Jurkat, Clone E6-1 (cell line): Measurements from ENCODE around the gene IL21. TPM values are rescaled to one million over a fixed set of nuclear protein-coding genes. Genes with fewer than 3 reads are reported as not detected.
A peak's percentile ranks its signal among the peaks of the same experiment; 100 is the strongest.
"Not testable (repeated sequence)": the region's sequence is repeated elsewhere in the genome, so short reads cannot be mapped to it uniquely, and the experiment has no call there.

Experiments
- DNase-seq: peaks from one replicate; pipeline ENCODE4 v3.0.0-alpha.2; 2011; ENCODE audit warnings: low read depth, low spot score
- H3K4me3 ChIP-seq: 2 replicates; pipeline ENCODE4 v1.5.1; 2011; ENCODE audit warnings: mild to moderate bottlenecking, low read length, control low read depth, moderate library complexity
- polyA plus RNA-seq: library from polyadenylated mRNA; unstranded; fragments of >200 nt; gene quantifications from one replicate; pipeline ENCODE4 v1.2.1, GENCODE V29; 2012; ENCODE audit warnings: missing spikeins; ENCODE audit not compliant: insufficient read length, insufficient read depth

Gene IL21
- not detected for polyA plus RNA-seq

- no peak for DNase-seq
- no peak within 1 kb of the TSS for H3K4me3 ChIP-seq
These were observed at the start of gene IL21 for GRCh38 chr4:122621016-122621507. IL21 (minus strand) TSS chr4:122621066; CDS start chr4:122621011, 55 bp downstream.

DNA sequence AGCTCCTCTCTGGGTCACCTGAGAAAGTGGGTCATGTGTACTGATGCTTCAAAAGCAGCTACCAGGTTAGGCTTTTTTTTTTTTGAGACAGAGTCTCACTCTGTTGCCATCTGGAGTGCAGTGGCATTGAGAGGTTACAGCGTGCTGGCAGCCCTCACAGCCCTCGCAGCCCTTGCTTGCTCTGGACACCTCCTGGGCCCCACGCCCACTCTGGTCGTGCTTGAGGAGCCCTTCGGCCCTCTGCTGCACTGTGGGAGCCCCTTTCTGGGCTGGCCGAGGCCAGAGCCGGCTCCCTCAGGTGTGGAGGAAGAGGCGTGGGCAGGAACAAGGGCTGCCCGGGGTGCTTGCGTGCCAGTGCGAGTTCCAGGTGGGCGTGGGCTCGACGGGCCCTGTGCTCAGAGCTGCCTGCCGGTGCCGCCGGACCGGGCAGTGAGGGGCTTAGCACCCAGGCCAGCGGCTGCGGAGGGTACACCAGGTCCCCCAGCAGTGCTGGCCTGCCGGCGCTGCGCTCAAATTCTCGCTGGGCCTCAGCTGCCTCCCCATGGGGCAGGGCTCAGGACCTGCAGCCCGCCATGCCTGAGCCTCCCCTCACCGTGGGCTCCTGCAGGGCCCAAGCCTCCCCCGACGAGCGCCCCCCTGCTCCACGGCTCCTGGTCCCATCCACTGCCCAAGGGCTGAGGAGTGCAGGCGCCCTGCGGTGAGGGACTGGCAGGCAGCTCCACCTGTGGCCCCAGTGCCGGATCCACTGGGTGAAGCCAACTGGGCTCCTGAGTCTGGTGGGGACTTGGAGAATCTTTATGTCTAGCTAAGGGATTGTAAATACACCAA lies 49.3 kb upstream of the IL21 start:
- no peak overlapping the region for H3K4me3 ChIP-seq
- no peak for DNase-seq

GRCh38 chr4:122668241-122668640 lies 47.4 kb upstream of the IL21 start:
- no peak overlapping the region for H3K4me3 ChIP-seq
- no peak for DNase-seq

- H3K4me3 ChIP-seq: no peak overlapping the region
- DNase-seq: no peak
These were observed 45.8 kb upstream of the IL21 start for GRCh38 chr4:122666527-122667245.

DNA sequence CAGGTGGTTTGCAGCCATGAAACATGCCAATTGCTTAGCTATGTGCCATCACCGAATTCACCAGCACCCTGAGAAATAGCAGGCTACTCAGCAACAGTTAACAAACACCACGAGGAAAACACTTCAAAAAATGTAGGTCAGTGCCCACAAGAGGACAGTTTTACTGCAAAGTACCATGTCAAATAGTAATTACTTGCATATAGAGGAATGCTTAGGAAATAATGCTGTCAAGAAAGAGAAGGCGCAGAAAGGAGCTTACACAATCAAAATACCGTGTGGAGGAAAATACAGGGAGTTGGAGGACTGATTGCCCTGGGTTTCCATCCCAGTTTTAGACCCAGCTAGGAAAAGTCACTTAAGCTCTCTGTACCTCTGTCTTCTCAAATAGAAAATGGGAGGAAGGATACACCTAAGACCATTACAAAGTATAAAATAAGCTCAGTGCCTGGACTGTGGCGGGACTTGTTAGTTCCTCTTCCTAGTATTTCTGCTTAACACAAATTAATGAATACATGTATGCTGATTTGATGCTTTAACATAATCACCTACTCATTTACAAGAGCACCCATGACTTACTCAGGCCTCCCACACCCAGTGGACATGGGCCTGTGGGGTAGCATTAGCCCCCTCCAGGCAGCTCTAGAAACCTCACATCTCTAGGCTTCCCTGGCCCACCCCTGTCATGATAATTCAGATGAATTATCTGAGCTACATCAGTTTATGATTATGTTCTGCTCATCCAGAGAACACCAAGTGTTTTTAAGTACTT lies 44.5 kb upstream of the IL21 start:
- DNase-seq: no peak
- no peak overlapping the region for H3K4me3 ChIP-seq

- no peak for DNase-seq
These were observed 43.1 kb upstream of the IL21 start for GRCh38 chr4:122663814-122664610.

DNA sequence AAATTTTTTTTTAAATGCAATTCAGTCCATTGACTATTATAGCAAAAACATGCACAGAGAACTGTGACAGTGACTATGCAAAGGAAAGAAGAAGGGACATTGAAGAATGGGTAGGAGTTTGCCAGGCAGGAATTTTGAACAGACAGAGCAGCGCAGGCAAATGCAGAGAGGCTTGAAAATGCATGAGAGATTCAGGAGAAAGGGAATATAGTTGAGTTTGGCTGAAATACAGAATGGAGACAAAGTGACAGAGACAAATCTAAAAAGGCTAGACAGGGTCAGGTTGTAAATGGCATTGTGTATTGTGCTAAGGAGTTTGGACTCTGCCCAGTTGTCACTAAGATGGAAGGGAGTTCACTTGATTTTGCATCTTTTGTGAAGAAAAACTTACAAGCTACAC lies 42.4 kb upstream of the IL21 start:
- no peak for DNase-seq
- no peak overlapping the region for H3K4me3 ChIP-seq

More at GRCh38 chr4:122663814-122664610, 43.1 kb upstream of the IL21 start:
- H3K4me3 ChIP-seq: no peak overlapping the region

GRCh38 chr4:122662701-122663100 lies 41.8 kb upstream of the IL21 start:
- DNase-seq: no peak
- no peak overlapping the region for H3K4me3 ChIP-seq

GRCh38 chr4:122661176-122662160 lies 40.6 kb upstream of the IL21 start:
- DNase-seq: peak; percentile 44
- H3K4me3 ChIP-seq: no peak overlapping the region

DNA sequence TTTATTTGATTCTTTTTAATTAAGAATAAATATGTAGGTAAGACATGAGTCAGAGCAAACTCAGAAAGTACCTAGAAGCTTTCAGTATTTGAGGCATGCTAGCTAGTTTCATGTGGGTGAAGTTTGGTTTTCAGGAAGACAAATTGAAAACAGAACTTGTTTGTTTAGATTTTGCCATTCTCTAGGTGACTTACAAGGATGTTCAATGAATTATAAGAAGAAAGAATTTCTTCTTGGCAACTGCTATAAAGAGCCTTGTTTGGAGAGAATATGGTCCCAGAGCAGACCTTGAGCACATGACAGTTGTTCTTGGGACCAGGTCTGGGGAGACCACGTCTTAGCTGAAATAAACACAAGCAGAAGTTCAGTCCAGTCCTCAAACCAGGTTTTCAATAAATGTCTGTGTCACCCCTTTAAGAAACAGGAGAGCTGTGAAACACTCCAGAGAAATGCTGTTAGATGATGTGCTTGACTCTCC lies 38.0 kb upstream of the IL21 start:
- DNase-seq: no peak
- H3K4me3 ChIP-seq: no peak overlapping the region

- no peak overlapping the region for H3K4me3 ChIP-seq
- no peak for DNase-seq
These were observed 37.5 kb upstream of the IL21 start for GRCh38 chr4:122658377-122658776.

DNA sequence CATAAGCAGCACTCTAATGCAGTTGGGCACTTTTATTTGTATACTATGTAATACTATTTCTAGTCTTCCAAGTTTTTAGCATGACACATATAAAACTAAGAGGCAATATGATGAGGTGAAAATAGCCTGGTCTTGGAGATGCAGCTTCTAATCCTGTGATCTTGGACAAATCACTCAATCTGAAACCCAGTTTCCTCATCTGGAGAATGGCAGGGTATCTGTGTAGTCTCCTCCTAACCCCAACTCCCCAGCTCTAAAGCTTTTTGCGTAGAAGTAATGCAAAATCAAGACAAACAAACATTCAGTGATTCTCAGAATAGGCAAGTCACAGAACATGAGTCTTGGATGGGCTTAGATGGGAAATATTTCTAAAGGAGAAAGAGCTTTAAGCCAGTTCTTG lies 36.7 kb upstream of the IL21 start:
- DNase-seq: no peak
- H3K4me3 ChIP-seq: no peak overlapping the region

DNA sequence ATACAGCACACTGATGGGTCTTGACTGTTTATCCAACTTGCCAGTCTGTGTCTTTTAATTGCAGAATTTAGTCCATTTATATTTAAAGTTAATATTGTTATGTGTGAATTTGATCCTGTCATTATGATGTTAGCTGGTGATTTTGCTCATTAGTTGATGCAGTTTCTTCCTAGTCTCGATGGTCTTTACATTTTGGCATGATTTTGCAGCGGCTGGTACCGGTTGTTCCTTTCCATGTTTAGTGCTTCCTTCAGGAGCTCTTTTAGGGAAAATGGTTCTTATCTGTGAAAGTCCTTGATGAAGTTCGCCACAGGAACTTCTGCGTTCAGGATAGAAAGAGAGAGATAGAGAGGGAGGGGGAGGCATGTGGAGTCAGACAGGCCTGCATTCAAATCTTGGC lies 35.7 kb upstream of the IL21 start:
- DNase-seq, H3K4me3 ChIP-seq: not testable (repeated sequence)

- H3K4me3 ChIP-seq: no peak overlapping the region
- peak; percentile 67 for DNase-seq
These were observed 31.5 kb upstream of the IL21 start for GRCh38 chr4:122652379-122652778.

- no peak overlapping the region for H3K4me3 ChIP-seq
These were observed 29.3 kb upstream of the IL21 start for GRCh38 chr4:122650148-122650547.

GRCh38 chr4:122647656-122648055 lies 26.8 kb upstream of the IL21 start:
- no peak for DNase-seq
- no peak overlapping the region for H3K4me3 ChIP-seq

More at GRCh38 chr4:122650148-122650547, 29.3 kb upstream of the IL21 start:
- no peak for DNase-seq

DNA sequence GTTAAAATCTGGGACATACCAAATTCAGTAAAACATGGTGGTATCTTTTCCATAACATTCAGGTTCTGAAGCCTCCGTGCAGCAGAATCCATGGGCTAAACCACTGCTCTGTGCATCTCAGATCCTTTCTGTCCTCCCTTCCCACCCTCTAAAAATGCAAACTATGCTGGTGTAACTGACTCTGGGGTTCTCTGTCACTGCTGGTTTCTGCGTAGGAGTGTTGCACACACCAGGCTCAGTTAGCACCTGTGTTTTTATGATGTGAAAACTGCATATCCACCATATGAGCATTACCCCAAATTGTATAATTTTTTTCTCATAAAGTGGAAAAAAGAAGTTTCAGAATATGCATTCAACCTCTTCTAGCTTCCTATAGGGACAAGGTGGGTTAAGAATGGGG lies 22.4 kb upstream of the IL21 start:
- H3K4me3 ChIP-seq: no peak overlapping the region
- DNase-seq: no peak
